Activated CD4-positive, alpha-beta T cell treated with anti-CD3 and anti-CD28 coated beads, Interleukin-2, amount 50 U/mL, for 1 hour (primary cell): ENCODE results near the gene KLHDC4.

Source experiments
- DNase-seq: peaks from one replicate; pipeline ENCODE4 v3.0.0-alpha.2; 2020

KLHDC4 gene

GRCh38 chr16:87715231-87715630, 50.6 kb downstream of the KLHDC4 start:
- DNase-seq, result no peak

GRCh38 chr16:87713451-87714229, 52.1 kb downstream of the KLHDC4 start:
- peak; percentile 58 for DNase-seq

GRCh38 chr16:87712184-87712762, 53.5 kb downstream of the KLHDC4 start:
- no peak for DNase-seq

GRCh38 chr16:87710887-87711286, 54.9 kb downstream of the KLHDC4 start:
- no peak for DNase-seq

GRCh38 chr16:87709677-87710076, 56.1 kb downstream of the KLHDC4 start:
- DNase-seq, result no peak

- no peak for DNase-seq
Observed at GRCh38 chr16:87708881-87709638, 56.7 kb downstream of the KLHDC4 start.

GRCh38 chr16:87707714-87708580, 57.8 kb downstream of the KLHDC4 start:
- no peak for DNase-seq

GRCh38 chr16:87707097-87707496, 58.7 kb downstream of the KLHDC4 start:
- no peak for DNase-seq

GRCh38 chr16:87706278-87707000, 59.3 kb downstream of the KLHDC4 start:
- no peak for DNase-seq

- no peak for DNase-seq
Observed at GRCh38 chr16:87705771-87706277, 60.0 kb downstream of the KLHDC4 start.

GRCh38 chr16:87704754-87705353, 60.9 kb downstream of the KLHDC4 start:
- DNase-seq, result no peak

GRCh38 chr16:87703835-87704375, 61.9 kb downstream of the KLHDC4 start:
- DNase-seq, result no peak

GRCh38 chr16:87703071-87703470, 62.7 kb downstream of the KLHDC4 start:
- no peak for DNase-seq

- peak; percentile 35 for DNase-seq
Observed at GRCh38 chr16:87702325-87702811, 63.4 kb downstream of the KLHDC4 start.

GRCh38 chr16:87701505-87701921, 64.3 kb downstream of the KLHDC4 start:
- DNase-seq, result no peak

- no peak for DNase-seq
Observed at GRCh38 chr16:87701078-87701460, 64.7 kb downstream of the KLHDC4 start.

- DNase-seq, result no peak
Observed at GRCh38 chr16:87700406-87701077, 65.2 kb downstream of the KLHDC4 start.

GRCh38 chr16:87698676-87699199, 67.0 kb downstream of the KLHDC4 start:
- DNase-seq, result no peak

- no peak for DNase-seq
Observed at GRCh38 chr16:87698241-87698640, 67.5 kb downstream of the KLHDC4 start.

GRCh38 chr16:87697792-87698191, 68.0 kb downstream of the KLHDC4 start:
- no peak for DNase-seq
